ENCODE data around the gene MSN. TPM values are rescaled to one million over a fixed set of nuclear protein-coding genes. Genes with fewer than 3 reads are reported as not detected.

MSN gene
- total and polyA plus RNA-seq, 2 of the 13 experiments (the other 11 are each of a cell fraction or from before 2014, with no cell fraction given): 0.15 TPM; not detected in 1

- no CpG with 5 or more reads among the region's 5 CpGs for WGBS (ENCODE audit: low lambda C conversion rate)
- Histone ChIP-seq H3K27ac (ENCODE audit: extremely low read length, insufficient read depth, low read length) (no peak overlapping the region), H3K4me2 (ENCODE audit: low read depth, low read length) (no peak overlapping the region), H3K79me2 (ENCODE audit: insufficient read depth, low read length) (no peaks in the 10 kb centered on the region), H2AFZ (ENCODE audit: low read length) (no peak overlapping the region), H4K20me1 (ENCODE audit: insufficient read depth, low read length) (no peaks in the 10 kb centered on the region), H3K9me3 (ENCODE audit: low read length) (no peaks in the 10 kb centered on the region), H3K27me3 (ENCODE audit: control insufficient read depth in 1 of 2, insufficient read depth in 2 of 2, low read length in 2 of 2) (no peaks in the 10 kb centered on the region), H3K4me3 (replicated peaks in 1 of 3; ENCODE audit: insufficient read depth in 1 of 3, low read depth in 2 of 3, low read length in 3 of 3) (no peak overlapping the region), H3K4me1 (ENCODE audit: insufficient read depth, low read length) (no peaks in the 10 kb centered on the region), H3K9ac (ENCODE audit: insufficient read depth, low read depth, low read length) (no peak overlapping the region), H3K36me3 (replicated peaks in 1 of 2; ENCODE audit: control insufficient read depth in 1 of 2, insufficient read depth in 2 of 2, low read length in 2 of 2) (no peaks in the 10 kb centered on the region)
- POLR2A ChIA-PET: no interaction called here
- intact Hi-C loops (cut with micrococcal nuclease; ENCODE audit: unreplicated experiment) (no loop called here), in situ Hi-C loops (cut with HindIII; ENCODE audit: extremely low pct_ligation_motif_present, low pct_unique_long_range_greater_than_20kb) (no loop called here)
- FAIRE-seq (no peak), ATAC-seq (no peak), DNase-seq (ENCODE audit: low spot score) (no peak)
- TF ChIP-seq ZFX (CRISPR knock-in tag; IDR thresholded peaks at IDR 0.05; ENCODE audit: low read depth) (no peak), PCBP1 (IDR thresholded peaks at IDR 0.05; ENCODE audit: borderline replicate concordance, low read depth, low read length) (no peak), BRD4 (CRISPR knock-in tag; IDR thresholded peaks at IDR 0.05) (no peak), ZNF687 (CRISPR knock-in tag; IDR thresholded peaks at IDR 0.05) (no peak), EZH2 (conservative IDR thresholded peaks at IDR 0.05; ENCODE audit: low read depth, low read length) (no peak), FOSL1 (CRISPR knock-in tag; IDR thresholded peaks at IDR 0.05; ENCODE audit: borderline replicate concordance) (no peak), NR3C1 (CRISPR knock-in tag; IDR thresholded peaks at IDR 0.05) (no peak), GPN1 (CRISPR knock-in tag; IDR thresholded peaks at IDR 0.05; ENCODE audit: borderline replicate concordance) (no peak), MZF1 (CRISPR knock-in tag; IDR thresholded peaks at IDR 0.05; ENCODE audit: borderline replicate concordance) (no peak), ZNF18 (CRISPR knock-in tag; IDR thresholded peaks at IDR 0.05; ENCODE audit: insufficient replicate concordance) (no peak), MEIS1 (CRISPR knock-in tag; IDR thresholded peaks at IDR 0.05; ENCODE audit: borderline replicate concordance) (no peak), ZNF709 (CRISPR knock-in tag; IDR thresholded peaks at IDR 0.05) (no peak)
- BruUV-seq (replicated peaks): no TSS peak
- CTCF ChIA-PET (ENCODE audit: low intra/inter-chr PET ratio, low total read pairs): no interaction called here
These were observed 9.8 kb upstream of the MSN start for GRCh38 chrX:65657659-65658058.

Measured in HepG2 (cell line).